ENCODE results near the gene PAMR1.
A peak's percentile ranks its signal among the peaks of the same experiment; 100 is the strongest.

PAMR1 gene

DNA sequence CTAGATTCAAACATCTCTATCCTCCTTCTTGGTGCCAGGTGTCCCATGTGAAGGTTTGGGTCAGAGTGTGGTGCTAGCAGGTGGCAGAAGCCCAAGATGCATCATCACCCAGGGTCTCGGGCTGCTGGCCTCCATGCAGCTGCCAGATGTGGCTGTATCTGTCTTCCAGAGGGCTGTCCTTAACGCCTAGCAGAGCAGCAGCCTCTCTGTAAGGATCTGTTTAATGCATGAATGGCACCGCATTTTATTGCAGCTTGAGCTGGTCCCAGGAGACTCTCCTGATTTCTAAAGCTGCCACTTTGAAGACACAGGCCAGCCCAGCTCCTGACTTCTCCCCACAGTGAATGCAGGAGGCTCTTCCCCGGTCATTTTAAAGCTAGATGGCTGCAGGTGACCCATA, 132.3 kb downstream of the PAMR1 start:
- no peak for DNase-seq

DNA sequence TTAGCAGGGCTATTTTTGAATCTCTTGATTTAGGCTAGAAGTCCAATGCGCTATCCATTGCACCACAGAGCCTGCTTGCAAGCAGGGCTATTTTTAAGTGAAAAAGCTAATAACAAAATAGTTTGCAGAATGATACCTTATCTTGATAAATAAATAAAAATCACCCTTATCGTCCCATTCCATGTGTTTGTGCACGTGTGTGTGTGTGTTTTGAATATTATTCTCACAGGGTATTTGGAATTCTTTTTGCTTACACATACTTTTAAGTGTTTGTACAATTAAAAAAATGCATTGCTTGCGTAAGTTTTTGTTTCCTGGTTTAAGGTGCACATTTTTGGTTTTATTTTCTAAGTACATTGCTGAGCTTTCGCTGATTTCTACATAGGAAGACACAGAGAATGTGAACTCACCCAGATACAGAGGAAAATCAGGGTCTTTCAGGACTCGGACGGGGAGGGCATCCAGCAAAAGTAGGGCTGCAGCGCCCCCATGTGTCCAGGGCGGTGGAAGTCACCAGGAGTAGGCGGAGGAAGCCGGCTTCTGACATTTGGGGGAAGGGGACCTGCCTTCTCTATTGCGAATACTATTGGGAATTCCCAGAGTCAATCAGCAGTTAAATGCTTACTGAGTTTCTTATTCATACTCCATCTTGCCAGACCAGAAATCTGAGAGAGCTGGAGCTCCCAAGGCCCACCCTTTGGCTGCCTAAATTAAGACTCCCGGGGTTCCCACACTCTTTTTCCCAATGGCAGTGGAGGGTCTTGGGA, 133.3 kb downstream of the PAMR1 start:
- DNase-seq = peak; percentile 79 to 81

DNA sequence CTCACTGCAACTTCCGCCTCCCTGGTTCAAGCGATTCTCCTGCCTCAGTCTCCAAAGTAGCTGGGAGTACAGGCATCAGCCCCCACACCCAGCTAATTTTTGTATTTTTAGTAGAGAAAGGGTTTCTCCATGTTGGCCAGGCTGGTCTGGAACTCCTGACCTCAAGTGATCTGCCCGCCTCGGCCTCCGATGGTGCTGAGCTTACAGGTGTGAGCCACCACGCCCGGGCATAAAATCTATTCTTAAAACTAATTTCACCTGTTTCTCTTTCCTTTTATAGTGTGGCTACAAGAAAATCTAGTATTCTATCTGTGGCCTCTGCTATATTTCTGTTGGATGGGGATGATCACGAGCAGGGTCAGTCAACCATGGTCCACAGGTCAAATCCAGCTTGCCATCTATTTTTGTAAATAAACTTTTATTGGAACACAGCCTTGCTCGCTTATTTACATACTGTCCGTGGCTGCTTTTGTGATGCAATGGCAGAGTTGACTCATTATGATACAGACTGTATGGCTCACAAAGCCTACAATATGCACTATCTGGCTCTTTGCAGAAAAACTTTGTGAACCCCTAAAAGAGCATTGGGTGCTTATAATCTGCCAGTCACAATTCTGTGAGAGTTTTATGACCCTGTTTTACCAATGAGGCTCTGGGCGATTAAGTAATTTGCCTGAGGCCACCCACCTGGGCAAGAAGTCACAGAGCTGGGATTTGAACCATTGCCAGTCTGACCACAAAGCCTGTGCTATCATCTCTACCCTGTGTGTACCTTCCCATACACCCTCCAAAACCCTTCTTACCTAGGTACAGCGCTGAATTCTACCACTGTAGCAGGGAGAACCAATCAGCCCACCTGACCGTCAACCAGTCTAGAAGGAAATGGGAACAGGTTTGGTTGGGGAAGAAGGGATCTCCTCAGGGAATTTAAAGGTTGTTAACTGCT, 134.4 kb downstream of the PAMR1 start:
- no peak for DNase-seq

DNA sequence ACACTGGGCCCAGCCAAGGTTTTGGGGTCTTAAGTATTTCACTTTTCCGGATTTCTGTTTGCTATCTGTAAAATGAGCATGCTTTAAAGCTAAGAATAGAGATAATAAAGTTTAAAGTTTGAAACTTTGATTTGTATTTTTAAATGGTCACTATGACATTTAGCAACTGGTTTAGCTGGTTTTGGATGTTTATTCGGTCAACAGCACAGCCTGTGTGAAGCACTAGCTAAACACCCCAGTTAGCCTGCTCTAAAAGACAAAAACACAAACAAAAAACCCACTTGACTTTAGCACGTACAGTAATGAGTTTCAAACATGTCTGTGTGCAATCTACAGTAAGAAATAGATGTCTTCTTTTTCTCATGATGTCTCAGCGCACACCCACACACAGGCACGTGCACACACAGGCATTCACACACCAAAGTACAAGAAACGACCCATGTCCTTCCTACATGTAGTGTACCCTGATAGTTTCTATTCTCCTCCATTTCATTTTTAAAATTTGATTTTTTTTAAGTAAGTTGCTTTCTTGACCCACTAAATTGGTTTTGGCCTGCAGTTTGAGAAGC, 135.4 kb downstream of the PAMR1 start:
- no peak for DNase-seq

DNA sequence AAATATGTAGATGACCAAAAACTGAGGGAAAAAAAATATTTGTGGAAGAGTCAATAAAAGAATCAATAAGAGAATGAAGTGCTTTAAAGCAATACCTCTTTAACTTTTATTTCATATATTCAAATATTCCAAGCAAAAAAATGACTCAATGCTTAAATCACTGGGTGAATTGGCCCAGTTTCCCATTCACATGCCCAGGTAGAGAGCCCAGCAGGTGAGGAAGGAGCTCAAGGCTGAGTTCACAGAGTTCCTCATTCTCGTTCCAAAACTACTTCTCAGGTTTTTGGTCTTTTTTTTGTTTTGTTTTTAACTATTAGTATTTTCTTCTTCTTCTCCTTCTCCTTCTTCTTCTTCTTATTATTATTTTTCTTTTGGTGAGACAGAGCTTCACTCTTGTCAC, 136.3 kb downstream of the PAMR1 start:
- no peak for DNase-seq

DNA sequence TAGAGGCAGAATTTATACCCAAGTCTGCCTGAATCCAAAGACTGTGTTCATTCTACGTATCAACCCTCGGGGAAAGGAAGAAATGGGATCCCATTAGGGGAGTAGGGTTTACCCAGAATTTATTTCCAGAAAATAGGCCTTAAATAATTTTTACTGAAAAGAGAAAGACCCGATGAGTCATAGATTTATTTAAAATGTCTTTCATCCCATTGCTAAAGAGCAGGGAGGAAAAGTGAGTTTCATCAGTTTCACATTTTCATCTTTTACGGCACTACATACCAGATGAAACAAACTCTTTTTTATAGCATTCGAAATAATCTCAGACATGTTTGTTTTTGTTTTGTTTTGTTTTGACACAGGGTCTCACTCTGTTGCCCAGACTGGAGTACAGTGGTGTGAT, 137.4 kb downstream of the PAMR1 start:
- DNase-seq = no peak

DNA sequence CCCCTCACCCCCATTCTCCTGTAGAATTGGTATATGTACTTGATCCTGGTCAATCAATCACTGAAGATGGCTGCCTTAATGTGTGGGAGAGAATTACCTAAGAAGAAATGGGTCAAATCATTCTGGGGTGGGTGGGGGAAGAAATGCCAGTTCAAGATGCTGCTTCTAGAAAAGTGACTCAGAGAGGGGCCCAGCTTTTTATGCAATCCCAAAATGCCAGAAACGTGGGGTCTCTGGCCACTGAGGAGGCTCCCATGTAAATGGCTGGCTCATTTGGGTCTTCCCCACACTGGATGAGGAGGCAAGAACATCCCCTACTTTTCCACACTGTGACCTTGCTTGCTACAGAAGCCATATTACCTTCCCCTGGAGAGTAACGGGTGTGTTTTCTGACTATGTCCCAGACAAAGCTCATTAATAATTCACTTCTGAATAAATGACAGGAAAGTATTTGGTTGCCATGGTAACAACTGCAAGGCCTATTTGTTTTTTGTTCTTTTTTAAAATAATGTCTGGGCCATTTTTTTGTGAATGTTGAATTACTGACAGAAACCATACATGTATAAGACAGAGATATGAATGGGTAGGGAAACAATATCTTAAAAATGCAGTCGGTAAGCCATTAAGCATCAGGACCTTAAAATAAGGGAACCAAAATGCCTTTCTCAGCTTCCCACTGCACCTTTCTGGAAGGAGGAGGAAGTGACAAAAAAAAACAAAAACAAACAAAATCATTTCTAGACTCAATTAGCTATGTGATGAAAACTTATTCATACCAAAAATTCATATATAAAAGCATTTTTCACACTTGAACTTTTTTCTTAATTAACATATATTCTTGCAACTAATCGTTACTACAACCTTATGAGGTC, 138.1 kb downstream of the PAMR1 start:
- peak in 1 of 2 donors; percentile 31 for DNase-seq

DNA sequence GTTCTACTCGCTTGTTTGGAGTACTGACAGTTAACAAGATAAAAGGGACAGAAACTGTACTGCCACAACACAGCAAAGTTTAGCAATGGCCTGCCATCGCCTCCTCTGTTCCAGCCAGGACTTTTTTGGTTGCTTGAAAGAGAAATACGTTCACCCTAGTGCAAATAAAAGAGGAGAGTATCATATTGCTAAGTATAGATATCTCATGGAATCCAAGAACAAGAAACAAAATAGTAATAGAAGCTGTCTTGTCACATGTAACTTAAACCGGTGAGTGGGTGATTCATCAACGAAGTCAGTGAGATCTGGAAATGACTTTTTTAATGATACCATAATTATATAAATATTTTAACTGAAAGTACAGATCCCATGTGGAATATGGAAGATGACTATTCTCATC, 141.5 kb downstream of the PAMR1 start:
- no peak for DNase-seq

Data from CD4-positive, alpha-beta T cell treated with Interferon alpha-2 for 1 hour (primary cell).